HUES6 (cell line): ENCODE measurements around the gene ETV1.

ENCODE experiments used
- H3K27ac ChIP-seq: 2 replicates; pipeline ENCODE4 v1.7.0; 2013; ENCODE audit warnings: low read depth, mild to moderate bottlenecking, low read length, inconsistent platforms
- H3K27me3 ChIP-seq: 2 replicates; pipeline ENCODE4 v1.6.1; 2013; ENCODE audit warnings: low read length; ENCODE audit not compliant: control insufficient read depth, insufficient read depth
- H3K36me3 ChIP-seq: 2 replicates; pipeline ENCODE4 v1.6.1; 2013; ENCODE audit warnings: low read length; ENCODE audit not compliant: control insufficient read depth, insufficient read depth
- H3K4me1 ChIP-seq: 2 replicates; pipeline ENCODE4 v1.6.1; 2013; ENCODE audit warnings: low read length; ENCODE audit not compliant: control insufficient read depth, insufficient read depth
- H3K4me3 ChIP-seq: 2 replicates; pipeline ENCODE4 v1.5.1; 2013; ENCODE audit warnings: low read depth, low read length
- H3K9ac ChIP-seq: one replicate; pipeline ENCODE4 v1.6.1; 2013; ENCODE audit warnings: mild to moderate bottlenecking, low read length
- H3K9me3 ChIP-seq: 2 replicates; pipeline ENCODE4 v1.6.1; 2013; ENCODE audit warnings: low read depth, low read length; ENCODE audit not compliant: control insufficient read depth, insufficient read depth

The ETV1 gene

GRCh38 chr7:13849163-13849892 lies 140.1 kb downstream of the ETV1 start:
- Histone ChIP-seq H3K9me3 (no peaks in the 10 kb centered on the region), H3K27me3 (no peaks in the 10 kb centered on the region), H3K9ac (no peak overlapping the region), H3K36me3 (no peaks in the 10 kb centered on the region), H3K4me1 (peaks cover 28% of the 10 kb centered on the region; the same call in 1 of the 2 replicates), H3K4me3 (no peak overlapping the region), H3K27ac (no peak overlapping the region)

DNA sequence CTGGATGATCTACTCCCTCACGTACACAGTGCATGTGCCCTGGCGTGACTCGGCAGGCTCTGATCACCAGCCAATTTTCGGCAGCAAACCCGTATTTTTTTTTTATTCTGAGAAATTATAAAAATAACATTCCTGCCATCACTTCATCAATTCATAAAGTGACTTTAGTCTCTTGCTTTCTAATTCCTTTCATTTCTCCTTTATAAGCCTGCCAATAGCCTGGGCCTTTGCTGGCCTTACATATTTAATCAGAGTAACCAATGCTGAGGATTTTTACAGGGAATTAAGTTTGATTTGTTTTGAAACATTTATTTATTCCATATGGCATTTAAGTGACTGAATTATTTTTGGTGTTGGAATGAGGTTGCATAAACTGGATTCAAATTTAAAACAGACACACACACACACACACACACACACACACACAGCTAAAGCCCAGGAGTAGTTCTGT lies 140.8 kb downstream of the ETV1 start:
- Histone ChIP-seq H3K9me3 (no peaks in the 10 kb centered on the region), H3K4me3 (no peak overlapping the region), H3K36me3 (no peaks in the 10 kb centered on the region), H3K27ac (no peak overlapping the region), H3K9ac (no peak overlapping the region), H3K27me3 (no peaks in the 10 kb centered on the region), H3K4me1 (peaks cover 28% of the 10 kb centered on the region; the same call in 1 of the 2 replicates)

- H3K9ac ChIP-seq, result no peak overlapping the region
- H3K27me3 ChIP-seq, result no peaks in the 10 kb centered on the region
- no peaks in the 10 kb centered on the region for H3K9me3 ChIP-seq
- no peak overlapping the region for H3K4me3 ChIP-seq
- no peak overlapping the region for H3K27ac ChIP-seq
- H3K4me1 ChIP-seq, result peaks cover 19% of the 10 kb centered on the region; the same call in 1 of the 2 replicates
- H3K36me3 ChIP-seq, result no peaks in the 10 kb centered on the region
Measured at GRCh38 chr7:13846386-13846785, 143.1 kb downstream of the ETV1 start.

DNA sequence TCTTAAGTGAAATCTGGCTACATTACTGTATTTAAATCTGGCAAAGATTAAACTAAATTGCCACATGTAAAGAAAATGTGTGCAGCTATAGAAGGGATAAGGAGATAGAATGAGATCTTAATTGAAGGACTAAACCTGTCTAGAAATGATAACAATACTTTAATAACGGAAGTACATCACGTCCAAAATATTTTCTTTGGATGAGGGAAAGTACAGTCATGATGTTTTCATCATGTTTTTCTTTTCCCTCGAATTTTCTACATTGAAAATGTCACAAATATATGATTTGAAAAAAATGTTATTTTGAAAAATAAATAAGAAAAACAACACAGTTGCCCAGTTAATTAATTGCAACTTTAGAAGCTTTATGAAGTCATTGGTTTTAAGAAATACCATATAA lies 143.9 kb downstream of the ETV1 start:
- H3K27ac ChIP-seq, result no peak overlapping the region
- H3K27me3 ChIP-seq, result no peaks in the 10 kb centered on the region

DNA sequence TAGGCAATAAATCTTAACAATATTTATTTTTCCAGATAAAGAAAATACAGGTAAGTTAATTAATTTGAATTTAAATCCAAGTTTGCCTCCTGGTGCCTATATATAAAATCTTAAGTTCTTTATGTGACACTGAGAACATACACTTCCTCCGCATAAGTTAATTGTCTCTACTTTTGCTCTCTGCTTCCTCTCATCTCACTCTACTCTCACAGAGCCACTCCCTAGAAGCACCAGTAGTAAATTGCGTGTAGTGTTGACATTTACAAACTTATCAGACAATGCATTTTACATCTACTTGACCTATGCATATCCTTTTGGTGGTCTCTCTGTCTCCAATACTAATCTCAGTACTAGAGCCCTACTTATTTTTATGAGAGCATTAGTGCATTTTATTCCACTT lies 144.5 kb downstream of the ETV1 start:
- Histone ChIP-seq H3K27ac (no peak overlapping the region), H3K4me1 (peaks cover 9% of the 10 kb centered on the region; the same call in 1 of the 2 replicates), H3K4me3 (no peak overlapping the region), H3K9ac (no peak overlapping the region), H3K9me3 (no peaks in the 10 kb centered on the region), H3K27me3 (no peaks in the 10 kb centered on the region), H3K36me3 (no peaks in the 10 kb centered on the region)

More for the DNA sequence above, 143.9 kb downstream of the ETV1 start:
- no peak overlapping the region for H3K4me3 ChIP-seq
- no peak overlapping the region for H3K9ac ChIP-seq
- H3K4me1 ChIP-seq, result peaks cover 15% of the 10 kb centered on the region; the same call in 1 of the 2 replicates
- H3K9me3 ChIP-seq, result no peaks in the 10 kb centered on the region
- H3K36me3 ChIP-seq, result no peaks in the 10 kb centered on the region

- Histone ChIP-seq H3K36me3 (no peaks in the 10 kb centered on the region), H3K9me3 (no peaks in the 10 kb centered on the region), H3K27ac (no peak overlapping the region), H3K4me3 (no peak overlapping the region), H3K4me1 (no peaks in the 10 kb centered on the region; the same call in 1 of the 2 replicates), H3K27me3 (no peaks in the 10 kb centered on the region), H3K9ac (no peak overlapping the region)
Measured at GRCh38 chr7:13841284-13841683, 148.2 kb downstream of the ETV1 start.
